ENCODE results near the gene SMOC2.

DNA sequence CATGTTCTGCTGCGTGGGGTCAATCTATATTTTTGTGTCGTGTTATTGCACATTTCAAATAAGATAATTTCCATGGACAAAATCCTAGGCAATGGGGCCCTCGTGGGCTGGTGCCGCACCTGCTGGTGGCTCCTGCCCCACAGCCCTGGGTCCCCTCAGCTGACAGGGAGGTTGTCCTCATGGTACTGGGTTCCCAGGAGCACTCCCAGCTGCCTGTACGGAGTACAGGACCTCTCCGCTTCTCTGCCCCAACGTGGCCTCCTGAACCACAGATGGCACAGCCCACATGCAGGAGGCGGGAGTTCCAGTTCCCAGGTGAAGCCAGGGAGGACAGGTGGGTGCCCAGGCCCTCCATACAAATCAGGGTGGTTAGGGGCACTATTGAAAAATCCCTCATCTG lies 243.5 kb downstream of the SMOC2 start:
- TF ChIP-seq POLR2A (IDR thresholded peaks at IDR 0.05) (no peak), POLR2AphosphoS5 (IDR thresholded peaks at IDR 0.05) (no peak)
- TF ChIP-seq, protein P1, sequence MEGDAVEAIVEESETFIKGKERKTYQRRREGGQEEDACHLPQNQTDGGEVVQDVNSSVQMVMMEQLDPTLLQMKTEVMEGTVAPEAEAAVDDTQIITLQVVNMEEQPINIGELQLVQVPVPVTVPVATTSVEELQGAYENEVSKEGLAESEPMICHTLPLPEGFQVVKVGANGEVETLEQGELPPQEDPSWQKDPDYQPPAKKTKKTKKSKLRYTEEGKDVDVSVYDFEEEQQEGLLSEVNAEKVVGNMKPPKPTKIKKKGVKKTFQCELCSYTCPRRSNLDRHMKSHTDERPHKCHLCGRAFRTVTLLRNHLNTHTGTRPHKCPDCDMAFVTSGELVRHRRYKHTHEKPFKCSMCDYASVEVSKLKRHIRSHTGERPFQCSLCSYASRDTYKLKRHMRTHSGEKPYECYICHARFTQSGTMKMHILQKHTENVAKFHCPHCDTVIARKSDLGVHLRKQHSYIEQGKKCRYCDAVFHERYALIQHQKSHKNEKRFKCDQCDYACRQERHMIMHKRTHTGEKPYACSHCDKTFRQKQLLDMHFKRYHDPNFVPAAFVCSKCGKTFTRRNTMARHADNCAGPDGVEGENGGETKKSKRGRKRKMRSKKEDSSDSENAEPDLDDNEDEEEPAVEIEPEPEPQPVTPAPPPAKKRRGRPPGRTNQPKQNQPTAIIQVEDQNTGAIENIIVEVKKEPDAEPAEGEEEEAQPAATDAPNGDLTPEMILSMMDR (IDR thresholded peaks at IDR 0.05): no peak

Measured in prostate gland (tissue), 2 donors.